ENCODE results near the gene KLHDC10. TPM values are rescaled to one million over a fixed set of nuclear protein-coding genes. Genes with fewer than 3 reads are reported as not detected.

KLHDC10 gene
- total RNA-seq, 1 experiment from 2014 or later, result 14.4 TPM

DNA sequence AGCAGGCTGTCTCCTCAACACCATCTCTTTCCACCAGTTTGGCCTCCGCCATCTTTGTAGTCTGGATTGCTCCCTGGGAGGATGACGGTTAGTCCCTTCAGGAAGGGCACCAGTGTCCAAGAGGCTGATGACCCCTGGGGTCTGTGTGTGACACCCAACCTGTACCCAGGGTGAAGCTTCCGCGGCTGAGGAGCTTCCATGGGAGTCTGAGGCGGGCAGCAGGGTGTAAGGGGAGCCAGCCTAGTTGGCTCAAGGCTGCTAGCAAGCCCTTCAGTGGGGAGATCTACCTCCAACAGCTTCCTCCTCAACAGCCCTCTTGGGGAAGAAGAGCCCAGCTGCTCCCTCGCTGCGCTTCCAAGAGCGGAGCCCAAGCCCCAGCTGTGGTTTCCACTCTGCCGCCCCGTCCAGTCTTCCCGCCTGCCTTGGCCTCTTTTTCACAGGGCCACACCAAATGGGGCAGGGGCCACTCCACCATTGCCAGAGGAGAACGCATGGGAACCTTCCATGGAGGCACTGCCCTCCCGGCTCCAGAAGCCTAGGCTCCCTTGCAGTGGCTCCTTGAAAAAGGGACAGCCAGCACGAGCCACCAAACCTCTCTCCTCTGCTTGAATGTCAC is 77.5 kb downstream of the KLHDC10 start:
- no peak overlapping the region for H3K27ac Mint-ChIP-seq
- CTCF ChIA-PET, result interaction anchor here (1.3 kb wide), 1 partner anchor 610 kb away, joined by 3 read pairs; no protein-coding TSS in a partner anchor
- no peak for DNase-seq (ENCODE audit: low spot score)
- H3K9me3 Mint-ChIP-seq, result no peaks in the 10 kb centered on the region
- H3K4me3 Mint-ChIP-seq, result no peak overlapping the region
- POLR2A ChIA-PET, result no interaction called here
- no peaks in the 10 kb centered on the region for H3K36me3 Mint-ChIP-seq
- TF ChIP-seq SOX15 (CRISPR knock-in tag; IDR thresholded peaks at IDR 0.05), result no peak
- TF ChIP-seq, protein P1, sequence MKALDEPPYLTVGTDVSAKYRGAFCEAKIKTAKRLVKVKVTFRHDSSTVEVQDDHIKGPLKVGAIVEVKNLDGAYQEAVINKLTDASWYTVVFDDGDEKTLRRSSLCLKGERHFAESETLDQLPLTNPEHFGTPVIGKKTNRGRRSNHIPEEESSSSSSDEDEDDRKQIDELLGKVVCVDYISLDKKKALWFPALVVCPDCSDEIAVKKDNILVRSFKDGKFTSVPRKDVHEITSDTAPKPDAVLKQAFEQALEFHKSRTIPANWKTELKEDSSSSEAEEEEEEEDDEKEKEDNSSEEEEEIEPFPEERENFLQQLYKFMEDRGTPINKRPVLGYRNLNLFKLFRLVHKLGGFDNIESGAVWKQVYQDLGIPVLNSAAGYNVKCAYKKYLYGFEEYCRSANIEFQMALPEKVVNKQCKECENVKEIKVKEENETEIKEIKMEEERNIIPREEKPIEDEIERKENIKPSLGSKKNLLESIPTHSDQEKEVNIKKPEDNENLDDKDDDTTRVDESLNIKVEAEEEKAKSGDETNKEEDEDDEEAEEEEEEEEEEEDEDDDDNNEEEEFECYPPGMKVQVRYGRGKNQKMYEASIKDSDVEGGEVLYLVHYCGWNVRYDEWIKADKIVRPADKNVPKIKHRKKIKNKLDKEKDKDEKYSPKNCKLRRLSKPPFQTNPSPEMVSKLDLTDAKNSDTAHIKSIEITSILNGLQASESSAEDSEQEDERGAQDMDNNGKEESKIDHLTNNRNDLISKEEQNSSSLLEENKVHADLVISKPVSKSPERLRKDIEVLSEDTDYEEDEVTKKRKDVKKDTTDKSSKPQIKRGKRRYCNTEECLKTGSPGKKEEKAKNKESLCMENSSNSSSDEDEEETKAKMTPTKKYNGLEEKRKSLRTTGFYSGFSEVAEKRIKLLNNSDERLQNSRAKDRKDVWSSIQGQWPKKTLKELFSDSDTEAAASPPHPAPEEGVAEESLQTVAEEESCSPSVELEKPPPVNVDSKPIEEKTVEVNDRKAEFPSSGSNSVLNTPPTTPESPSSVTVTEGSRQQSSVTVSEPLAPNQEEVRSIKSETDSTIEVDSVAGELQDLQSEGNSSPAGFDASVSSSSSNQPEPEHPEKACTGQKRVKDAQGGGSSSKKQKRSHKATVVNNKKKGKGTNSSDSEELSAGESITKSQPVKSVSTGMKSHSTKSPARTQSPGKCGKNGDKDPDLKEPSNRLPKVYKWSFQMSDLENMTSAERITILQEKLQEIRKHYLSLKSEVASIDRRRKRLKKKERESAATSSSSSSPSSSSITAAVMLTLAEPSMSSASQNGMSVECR (CRISPR knock-in tag; IDR thresholded peaks at IDR 0.05; ENCODE audit: borderline replicate concordance), result no peak
- peaks cover 14% of the 10 kb centered on the region for H3K4me1 Mint-ChIP-seq
- H3K27me3 Mint-ChIP-seq (ENCODE audit: low read depth), result no peaks in the 10 kb centered on the region
- no peak for ATAC-seq

DNA sequence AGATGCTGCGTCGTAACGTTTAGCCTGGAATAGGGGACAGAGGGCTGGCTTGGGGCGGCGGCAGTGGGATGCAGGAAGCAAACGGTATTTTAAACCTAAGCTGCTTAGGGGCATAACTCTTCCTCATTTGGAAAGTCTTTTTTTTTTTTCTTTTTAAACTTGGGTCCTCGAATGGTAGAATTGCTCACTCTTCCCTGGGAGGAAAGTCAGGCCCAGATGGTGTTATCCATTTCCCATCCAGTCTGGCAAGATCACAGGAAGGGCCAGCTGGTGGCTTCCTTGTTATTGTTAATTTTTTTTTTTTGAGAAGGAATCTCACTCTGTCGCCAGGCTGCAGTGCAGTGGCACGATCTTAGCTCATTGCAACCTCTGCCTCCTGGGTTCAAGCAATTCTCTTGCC is 78.2 kb downstream of the KLHDC10 start:
- DNase-seq (ENCODE audit: low spot score) (no peak), ATAC-seq (no peak)
- ChIA-PET CTCF (interaction anchor here (1.3 kb wide), 1 partner anchor 610 kb away, joined by 4 read pairs; no protein-coding TSS in a partner anchor), POLR2A (interaction anchor here (0.5 to 0.6 kb wide), 2 partner anchors 230 to 274 kb away, joined by 3 to 5 read pairs; no protein-coding TSS in a partner anchor)
- no peaks in the 10 kb centered on the region for H3K27me3 Mint-ChIP-seq (ENCODE audit: low read depth)
- no peaks in the 10 kb centered on the region for H3K36me3 Mint-ChIP-seq
- H3K4me1 Mint-ChIP-seq, result peaks cover 14% of the 10 kb centered on the region
- H3K4me3 Mint-ChIP-seq, result no peak overlapping the region
- no peak overlapping the region for H3K27ac Mint-ChIP-seq
- no peaks in the 10 kb centered on the region for H3K9me3 Mint-ChIP-seq
- TF ChIP-seq ZNF121 (CRISPR knock-in tag; IDR thresholded peaks at IDR 0.05) (no peak), MXD4 (CRISPR knock-in tag; IDR thresholded peaks at IDR 0.05; ENCODE audit: borderline replicate concordance) (no peak), NR3C1 (CRISPR knock-in tag; conservative IDR thresholded peaks at IDR 0.05; ENCODE audit: low read depth) (no peak), ZNF263 (CRISPR knock-in tag; IDR thresholded peaks at IDR 0.05; ENCODE audit: low read depth) (no peak), GTF2I (CRISPR knock-in tag; conservative IDR thresholded peaks at IDR 0.05) (no peak)

DNA sequence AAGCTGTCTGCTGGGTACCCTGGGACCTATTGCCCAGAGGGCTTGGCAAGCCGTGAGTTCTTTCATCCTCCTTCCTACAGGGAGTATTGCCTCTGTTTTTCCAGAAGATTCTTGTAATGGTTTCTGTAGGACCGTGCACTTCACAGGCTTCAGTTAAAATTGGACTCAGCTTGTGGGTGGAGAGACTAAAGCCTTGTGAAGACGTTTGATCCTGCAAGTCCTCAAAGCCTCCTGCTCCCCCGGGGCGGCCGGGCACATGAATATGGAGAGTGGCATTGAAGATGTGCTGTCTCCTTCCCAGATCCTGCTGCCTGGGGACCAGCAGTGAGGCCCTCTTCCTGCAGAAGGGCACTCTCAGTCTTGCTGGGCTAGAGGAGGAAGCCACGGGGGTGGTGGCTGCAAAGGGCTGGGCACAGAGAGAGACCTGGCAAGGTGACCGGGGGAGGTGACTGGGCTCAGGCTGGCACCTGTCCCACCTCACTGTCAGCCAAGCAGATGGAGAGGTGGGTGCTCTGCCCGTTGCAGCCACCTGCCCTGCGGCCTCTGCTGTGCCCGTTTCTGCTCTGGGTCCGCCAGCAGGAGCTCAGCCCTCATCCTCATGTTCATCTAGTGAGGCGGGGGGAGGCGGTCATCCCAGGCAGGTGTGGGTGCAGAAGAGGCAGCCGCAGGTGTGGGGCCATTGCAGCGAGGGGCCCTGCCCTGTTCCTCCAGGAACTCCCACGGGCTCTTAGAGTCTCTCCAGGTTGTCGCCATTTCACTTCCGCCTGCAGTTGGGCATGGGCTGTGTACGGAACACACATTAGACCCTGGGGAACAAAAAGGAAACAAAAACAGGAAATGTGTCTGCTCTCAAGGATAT is 79.2 kb downstream of the KLHDC10 start:
- Mint-ChIP-seq H3K9me3 (no peaks in the 10 kb centered on the region), H3K4me3 (no peak overlapping the region), H3K27me3 (ENCODE audit: low read depth) (no peaks in the 10 kb centered on the region), H3K36me3 (no peaks in the 10 kb centered on the region), H3K27ac (no peak overlapping the region; the same call in 1 of the 2 replicates), H3K4me1 (peaks cover 11% of the 10 kb centered on the region)
- ChIA-PET CTCF (interaction anchor here (1.3 kb wide), 1 partner anchor 609 kb away, joined by 4 read pairs; no protein-coding TSS in a partner anchor), POLR2A (interaction anchor here (0.6 kb wide), 2 partner anchors 64 to 273 kb away, joined by 3 to 7 read pairs; no protein-coding TSS in a partner anchor)
- ATAC-seq (no peak), DNase-seq (ENCODE audit: low spot score) (no peak)
- TF ChIP-seq, protein P2, sequence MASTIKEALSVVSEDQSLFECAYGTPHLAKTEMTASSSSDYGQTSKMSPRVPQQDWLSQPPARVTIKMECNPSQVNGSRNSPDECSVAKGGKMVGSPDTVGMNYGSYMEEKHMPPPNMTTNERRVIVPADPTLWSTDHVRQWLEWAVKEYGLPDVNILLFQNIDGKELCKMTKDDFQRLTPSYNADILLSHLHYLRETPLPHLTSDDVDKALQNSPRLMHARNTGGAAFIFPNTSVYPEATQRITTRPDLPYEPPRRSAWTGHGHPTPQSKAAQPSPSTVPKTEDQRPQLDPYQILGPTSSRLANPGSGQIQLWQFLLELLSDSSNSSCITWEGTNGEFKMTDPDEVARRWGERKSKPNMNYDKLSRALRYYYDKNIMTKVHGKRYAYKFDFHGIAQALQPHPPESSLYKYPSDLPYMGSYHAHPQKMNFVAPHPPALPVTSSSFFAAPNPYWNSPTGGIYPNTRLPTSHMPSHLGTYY (CRISPR knock-in tag; IDR thresholded peaks at IDR 0.05), result no peak
- TF ChIP-seq, protein P3, sequence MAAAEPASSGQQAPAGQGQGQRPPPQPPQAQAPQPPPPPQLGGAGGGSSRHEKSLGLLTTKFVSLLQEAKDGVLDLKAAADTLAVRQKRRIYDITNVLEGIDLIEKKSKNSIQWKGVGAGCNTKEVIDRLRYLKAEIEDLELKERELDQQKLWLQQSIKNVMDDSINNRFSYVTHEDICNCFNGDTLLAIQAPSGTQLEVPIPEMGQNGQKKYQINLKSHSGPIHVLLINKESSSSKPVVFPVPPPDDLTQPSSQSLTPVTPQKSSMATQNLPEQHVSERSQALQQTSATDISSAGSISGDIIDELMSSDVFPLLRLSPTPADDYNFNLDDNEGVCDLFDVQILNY (CRISPR knock-in tag; IDR thresholded peaks at IDR 0.05), result no peak
- TF ChIP-seq, protein P4, sequence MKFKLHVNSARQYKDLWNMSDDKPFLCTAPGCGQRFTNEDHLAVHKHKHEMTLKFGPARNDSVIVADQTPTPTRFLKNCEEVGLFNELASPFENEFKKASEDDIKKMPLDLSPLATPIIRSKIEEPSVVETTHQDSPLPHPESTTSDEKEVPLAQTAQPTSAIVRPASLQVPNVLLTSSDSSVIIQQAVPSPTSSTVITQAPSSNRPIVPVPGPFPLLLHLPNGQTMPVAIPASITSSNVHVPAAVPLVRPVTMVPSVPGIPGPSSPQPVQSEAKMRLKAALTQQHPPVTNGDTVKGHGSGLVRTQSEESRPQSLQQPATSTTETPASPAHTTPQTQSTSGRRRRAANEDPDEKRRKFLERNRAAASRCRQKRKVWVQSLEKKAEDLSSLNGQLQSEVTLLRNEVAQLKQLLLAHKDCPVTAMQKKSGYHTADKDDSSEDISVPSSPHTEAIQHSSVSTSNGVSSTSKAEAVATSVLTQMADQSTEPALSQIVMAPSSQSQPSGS (CRISPR knock-in tag; IDR thresholded peaks at IDR 0.05; ENCODE audit: borderline replicate concordance, low read depth), result no peak
- no peak for TF ChIP-seq ZNF317 (CRISPR knock-in tag; IDR thresholded peaks at IDR 0.05; ENCODE audit: borderline replicate concordance, low read depth)
- TF ChIP-seq, protein P5, sequence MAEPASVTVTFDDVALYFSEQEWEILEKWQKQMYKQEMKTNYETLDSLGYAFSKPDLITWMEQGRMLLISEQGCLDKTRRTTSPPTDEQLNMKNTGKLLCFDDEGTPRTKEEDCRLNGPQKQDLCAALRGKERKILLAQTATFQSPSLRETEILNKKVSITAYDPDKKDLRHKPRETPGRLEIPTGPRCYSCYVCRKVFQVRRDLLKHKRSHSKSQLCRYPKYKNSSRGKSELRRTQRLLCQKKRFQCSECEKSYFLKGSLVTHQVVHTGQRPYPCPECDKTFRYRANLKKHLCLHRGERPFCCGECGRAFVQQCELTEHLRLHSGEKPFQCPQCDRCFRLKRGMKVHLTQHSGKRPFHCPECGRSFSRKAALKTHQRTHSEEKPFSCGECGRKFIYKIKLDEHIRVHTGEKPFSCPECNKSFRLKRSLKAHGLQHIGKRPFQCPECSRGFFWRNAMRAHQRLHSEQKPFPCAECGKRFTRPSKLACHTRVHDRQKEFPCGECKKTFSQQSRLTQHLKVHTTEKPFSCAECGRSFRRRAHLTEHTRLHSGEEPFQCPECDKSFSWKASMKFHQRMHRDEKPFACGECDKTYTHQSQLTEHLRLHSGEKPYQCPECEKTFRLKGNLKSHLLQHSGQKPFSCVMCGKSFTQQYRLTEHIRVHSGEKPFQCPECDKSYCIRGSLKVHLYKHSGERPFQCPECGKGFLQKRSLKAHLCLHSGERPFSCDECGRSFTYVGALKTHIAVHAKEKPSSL (CRISPR knock-in tag; conservative IDR thresholded peaks at IDR 0.05), result no peak
- no peak for TF ChIP-seq GTF2I (CRISPR knock-in tag; conservative IDR thresholded peaks at IDR 0.05)
- TF ChIP-seq, protein P6, sequence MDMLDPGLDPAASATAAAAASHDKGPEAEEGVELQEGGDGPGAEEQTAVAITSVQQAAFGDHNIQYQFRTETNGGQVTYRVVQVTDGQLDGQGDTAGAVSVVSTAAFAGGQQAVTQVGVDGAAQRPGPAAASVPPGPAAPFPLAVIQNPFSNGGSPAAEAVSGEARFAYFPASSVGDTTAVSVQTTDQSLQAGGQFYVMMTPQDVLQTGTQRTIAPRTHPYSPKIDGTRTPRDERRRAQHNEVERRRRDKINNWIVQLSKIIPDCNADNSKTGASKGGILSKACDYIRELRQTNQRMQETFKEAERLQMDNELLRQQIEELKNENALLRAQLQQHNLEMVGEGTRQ (CRISPR knock-in tag; IDR thresholded peaks at IDR 0.05), result no peak
- TF ChIP-seq HMGA2 (CRISPR knock-in tag; IDR thresholded peaks at IDR 0.05), result no peak

Measured in WTC11 (cell line).